ENCODE measurements around the gene DLGAP4. TPM values are rescaled to one million over a fixed set of nuclear protein-coding genes. Genes with fewer than 3 reads are reported as not detected.

DLGAP4 gene
- total RNA-seq, 1 experiment from 2014 or later = 80.3 TPM

DNA sequence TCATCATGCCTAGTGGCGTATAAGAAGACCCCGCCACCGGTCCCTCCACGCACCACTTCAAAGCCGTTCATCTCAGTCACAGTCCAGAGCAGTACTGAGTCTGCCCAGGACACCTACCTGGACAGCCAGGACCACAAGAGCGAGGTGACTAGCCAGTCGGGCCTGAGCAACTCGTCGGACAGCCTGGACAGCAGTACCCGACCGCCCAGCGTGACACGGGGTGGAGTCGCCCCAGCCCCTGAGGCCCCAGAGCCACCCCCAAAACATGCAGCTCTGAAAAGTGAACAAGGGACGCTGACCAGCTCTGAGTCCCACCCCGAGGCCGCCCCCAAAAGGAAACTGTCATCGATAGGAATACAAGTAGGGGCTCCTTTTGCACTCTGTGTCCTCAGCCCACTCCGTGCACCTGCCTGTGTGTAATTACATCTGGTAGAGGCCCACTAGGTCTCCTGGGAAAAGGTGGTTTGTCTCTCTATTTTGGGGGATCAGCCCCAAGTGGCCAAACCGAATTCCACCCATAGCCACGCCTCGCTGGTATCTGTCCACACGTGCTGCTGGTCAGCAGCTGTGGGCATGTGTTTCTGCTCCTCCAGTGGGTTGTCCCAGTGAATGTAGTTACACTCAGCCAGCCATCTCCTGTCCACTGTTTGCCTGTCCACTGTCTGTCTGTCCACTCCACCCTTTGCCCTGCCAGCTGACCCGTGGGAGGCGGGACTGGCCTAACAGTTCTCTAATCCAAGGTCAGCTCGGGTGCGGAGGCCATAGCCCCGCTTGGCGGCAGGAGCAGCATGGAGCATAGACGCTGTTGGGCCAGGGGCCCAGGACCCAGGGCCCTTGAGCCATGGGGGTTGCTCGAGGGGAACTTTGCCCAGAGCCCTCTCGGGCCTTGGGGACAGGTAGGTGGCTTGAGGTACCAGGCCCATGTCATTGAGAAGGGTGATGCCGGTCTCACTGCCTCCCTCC lies 190.8 kb downstream of the DLGAP4 start:
- no TSS peak for BruUV-seq (replicated peaks)
- Mint-ChIP-seq H3K27ac (ENCODE audit: low read depth, unreplicated experiment) (no peak overlapping the region), H3K4me1 (ENCODE audit: insufficient read depth, unreplicated experiment) (peaks cover 24% of the 10 kb centered on the region), H3K36me3 (ENCODE audit: insufficient read depth, unreplicated experiment) (peaks cover 45% of the 10 kb centered on the region), H3K4me3 (ENCODE audit: unreplicated experiment) (no peak overlapping the region), H3K27me3 (ENCODE audit: insufficient read depth, unreplicated experiment) (no peaks in the 10 kb centered on the region), H3K9me3 (ENCODE audit: unreplicated experiment) (no peaks in the 10 kb centered on the region)
- intact Hi-C loops (cut with micrococcal nuclease) = no loop called here
- no peak for DNase-seq (ENCODE audit: unreplicated experiment)
- TF ChIP-seq, protein P1, sequence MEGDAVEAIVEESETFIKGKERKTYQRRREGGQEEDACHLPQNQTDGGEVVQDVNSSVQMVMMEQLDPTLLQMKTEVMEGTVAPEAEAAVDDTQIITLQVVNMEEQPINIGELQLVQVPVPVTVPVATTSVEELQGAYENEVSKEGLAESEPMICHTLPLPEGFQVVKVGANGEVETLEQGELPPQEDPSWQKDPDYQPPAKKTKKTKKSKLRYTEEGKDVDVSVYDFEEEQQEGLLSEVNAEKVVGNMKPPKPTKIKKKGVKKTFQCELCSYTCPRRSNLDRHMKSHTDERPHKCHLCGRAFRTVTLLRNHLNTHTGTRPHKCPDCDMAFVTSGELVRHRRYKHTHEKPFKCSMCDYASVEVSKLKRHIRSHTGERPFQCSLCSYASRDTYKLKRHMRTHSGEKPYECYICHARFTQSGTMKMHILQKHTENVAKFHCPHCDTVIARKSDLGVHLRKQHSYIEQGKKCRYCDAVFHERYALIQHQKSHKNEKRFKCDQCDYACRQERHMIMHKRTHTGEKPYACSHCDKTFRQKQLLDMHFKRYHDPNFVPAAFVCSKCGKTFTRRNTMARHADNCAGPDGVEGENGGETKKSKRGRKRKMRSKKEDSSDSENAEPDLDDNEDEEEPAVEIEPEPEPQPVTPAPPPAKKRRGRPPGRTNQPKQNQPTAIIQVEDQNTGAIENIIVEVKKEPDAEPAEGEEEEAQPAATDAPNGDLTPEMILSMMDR (IDR thresholded peaks at IDR 0.05; ENCODE audit: unreplicated experiment) = no peak
- POLR2A ChIA-PET = no interaction called here
- CTCF ChIA-PET = interaction anchor here (0.6 to 0.7 kb wide), 4 partner anchors 46 to 319 kb away, joined by 3 to 5 read pairs (median 3); no protein-coding TSS in a partner anchor

GRCh38 chr20:36497856-36498255 lies 191.7 kb downstream of the DLGAP4 start:
- BruUV-seq (replicated peaks) = no TSS peak
- Mint-ChIP-seq H3K27me3 (ENCODE audit: insufficient read depth, unreplicated experiment) (no peaks in the 10 kb centered on the region), H3K4me1 (ENCODE audit: insufficient read depth, unreplicated experiment) (peaks cover 17% of the 10 kb centered on the region), H3K9me3 (ENCODE audit: unreplicated experiment) (no peaks in the 10 kb centered on the region), H3K27ac (ENCODE audit: low read depth, unreplicated experiment) (no peak overlapping the region), H3K4me3 (ENCODE audit: unreplicated experiment) (no peak overlapping the region), H3K36me3 (ENCODE audit: insufficient read depth, unreplicated experiment) (peaks cover 49% of the 10 kb centered on the region)
- TF ChIP-seq, protein P1 (IDR thresholded peaks at IDR 0.05; ENCODE audit: unreplicated experiment) = no peak
- intact Hi-C loops (cut with micrococcal nuclease) = no loop called here
- no peak for DNase-seq (ENCODE audit: unreplicated experiment)
- CTCF ChIA-PET = interaction anchor here (0.6 to 0.7 kb wide), 3 partner anchors 46 to 257 kb away, joined by 3 read pairs; no protein-coding TSS in a partner anchor
- POLR2A ChIA-PET = no interaction called here

DNA sequence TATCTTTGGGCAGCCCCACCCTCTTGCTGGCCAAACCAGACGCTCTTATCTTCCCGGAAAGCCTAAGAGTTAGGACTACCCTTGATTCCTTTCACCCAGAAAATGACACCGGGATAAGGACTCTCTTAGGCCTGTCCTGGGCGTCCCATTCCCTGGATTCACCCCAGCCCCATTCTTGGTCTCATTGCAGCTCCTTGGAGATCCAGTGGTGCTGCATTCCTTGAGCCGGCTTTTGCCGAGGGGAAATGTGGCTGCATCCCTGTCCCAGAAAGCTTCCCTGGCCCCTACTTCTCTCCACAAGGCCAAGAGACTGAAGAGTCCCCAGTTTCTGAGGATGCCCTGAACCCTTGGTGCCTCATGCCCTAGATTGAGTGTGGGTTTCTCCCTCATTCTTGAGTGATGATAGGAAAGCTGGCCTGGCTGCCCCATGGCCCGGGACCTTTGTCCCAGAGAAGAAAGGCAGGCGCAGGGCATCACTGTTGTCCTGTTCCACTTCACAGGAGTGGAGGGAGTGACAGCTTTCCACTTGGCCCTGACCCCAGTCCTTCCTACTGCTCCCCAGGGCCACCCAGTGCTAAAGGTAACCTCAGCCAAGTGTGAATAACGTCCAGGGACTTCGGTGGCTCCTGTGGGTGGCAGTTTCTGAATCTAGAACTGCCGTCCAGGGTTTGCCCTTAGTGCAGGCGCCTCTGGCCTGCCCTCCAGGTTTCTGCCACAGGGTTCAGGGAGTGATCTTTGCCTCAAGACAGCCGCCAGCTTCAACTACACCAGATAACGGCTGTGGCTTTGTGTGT lies 192.4 kb downstream of the DLGAP4 start:
- Mint-ChIP-seq H3K27me3 (ENCODE audit: insufficient read depth, unreplicated experiment) (no peaks in the 10 kb centered on the region), H3K4me1 (ENCODE audit: insufficient read depth, unreplicated experiment) (peaks cover 14% of the 10 kb centered on the region), H3K27ac (ENCODE audit: low read depth, unreplicated experiment) (no peak overlapping the region), H3K9me3 (ENCODE audit: unreplicated experiment) (no peaks in the 10 kb centered on the region), H3K36me3 (ENCODE audit: insufficient read depth, unreplicated experiment) (peaks cover 57% of the 10 kb centered on the region), H3K4me3 (ENCODE audit: unreplicated experiment) (no peak overlapping the region)
- BruUV-seq (replicated peaks) = no TSS peak
- CTCF ChIA-PET = interaction anchor here (0.7 kb wide), 1 partner anchor 155 kb away, joined by 3 read pairs; no protein-coding TSS in a partner anchor
- no peak for DNase-seq (ENCODE audit: unreplicated experiment)
- intact Hi-C loops (cut with micrococcal nuclease) = no loop called here
- POLR2A ChIA-PET = no interaction called here
- TF ChIP-seq, protein P1 (IDR thresholded peaks at IDR 0.05; ENCODE audit: unreplicated experiment) = no peak

DNA sequence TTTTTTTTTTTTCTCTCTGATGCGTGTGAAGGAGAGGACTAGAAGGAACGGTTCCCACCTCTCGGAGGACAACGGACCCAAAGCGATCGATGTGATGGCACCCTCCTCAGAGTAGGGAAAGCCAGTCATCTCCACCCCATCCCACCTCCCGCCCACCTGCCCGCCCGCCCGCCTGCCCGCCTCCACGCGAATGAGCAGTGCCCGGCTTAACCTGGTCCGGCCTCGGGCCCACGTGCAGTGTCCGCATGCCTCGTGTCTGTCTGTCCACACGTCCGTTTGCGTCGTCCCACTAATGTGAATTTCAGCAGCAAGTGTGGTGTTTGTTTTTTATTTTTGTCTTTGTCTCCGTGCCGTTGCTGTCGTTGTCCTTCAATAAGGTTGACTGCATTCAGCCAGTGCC lies 193.1 kb downstream of the DLGAP4 start:
- Mint-ChIP-seq H3K36me3 (ENCODE audit: insufficient read depth, unreplicated experiment) (peaks cover 59% of the 10 kb centered on the region), H3K27ac (ENCODE audit: low read depth, unreplicated experiment) (no peak overlapping the region), H3K27me3 (ENCODE audit: insufficient read depth, unreplicated experiment) (no peaks in the 10 kb centered on the region), H3K9me3 (ENCODE audit: unreplicated experiment) (no peaks in the 10 kb centered on the region), H3K4me3 (ENCODE audit: unreplicated experiment) (no peak overlapping the region), H3K4me1 (ENCODE audit: insufficient read depth, unreplicated experiment) (peaks cover 9% of the 10 kb centered on the region)
- intact Hi-C loops (cut with micrococcal nuclease) = no loop called here
- no peak for DNase-seq (ENCODE audit: unreplicated experiment)
- BruUV-seq (replicated peaks) = no TSS peak
- ChIA-PET CTCF (no interaction called here), POLR2A (no interaction called here)
- TF ChIP-seq, protein P1 (IDR thresholded peaks at IDR 0.05; ENCODE audit: unreplicated experiment) = no peak
